Activated B cell treated with CpG ODN at 0.5 μM for 24 hours (primary cell): Measurements from ENCODE around the gene ZBTB16. TPM values are rescaled to one million over a fixed set of nuclear protein-coding genes. Genes with fewer than 3 reads are reported as not detected.

Experiments
- ATAC-seq: fragments of 200-7000 bp; cut with Tn5 transposase; one replicate; pipeline ENCODE4 v1.10.0; 2021; ENCODE audit warnings: low read depth, mild to moderate bottlenecking, moderate library complexity
- CTCF ChIA-PET: fragments of 350-600 bp; sonication (Branson Sonifier 250); formaldehyde crosslinking; loops from one replicate; lab custom pipeline; 2021; ENCODE audit warnings: antibody characterized with exemption; lab: Charles Lee
- POLR2A ChIA-PET: fragments of 350-600 bp; sonication (Branson Sonifier 250); formaldehyde crosslinking; loops from one replicate; lab custom pipeline; 2021; ENCODE audit warnings: antibody characterized with exemption; lab: Charles Lee
- DNase-seq: peaks from one replicate; pipeline ENCODE4 v3.0.0; 2022
- H3K27ac Mint-ChIP-seq: one replicate; pipeline ENCODE4 v1.8.0; 2020; ENCODE audit warnings: mixed read lengths
- H3K27me3 Mint-ChIP-seq: one replicate; pipeline ENCODE4 v1.8.0; 2021; ENCODE audit warnings: mixed read lengths
- H3K36me3 Mint-ChIP-seq: one replicate; pipeline ENCODE4 v1.8.0; 2021; ENCODE audit warnings: low read depth, mixed read lengths
- H3K4me1 Mint-ChIP-seq: one replicate; pipeline ENCODE4 v1.8.0; 2021; ENCODE audit warnings: mixed read lengths
- H3K4me3 Mint-ChIP-seq: one replicate; pipeline ENCODE4 v1.8.0; 2020; ENCODE audit warnings: mild to moderate bottlenecking, mixed read lengths
- H3K9me3 Mint-ChIP-seq: one replicate; pipeline ENCODE4 v1.8.0; 2020; ENCODE audit warnings: mixed read lengths
- CTCF ChIP-seq: fragments of 200-600 bp; IDR thresholded peaks from one replicate; pipeline ENCODE4 v1.8.0; 2022; ENCODE audit warnings: antibody characterized with exemption, mild to moderate bottlenecking
- intact Hi-C: fragments of 100-400 bp; cut with micrococcal nuclease; formaldehyde crosslinking; loops from one replicate; pipeline ENCODE4 v1.15.1; 2024
- total RNA-seq: library from RNA; stranded (reverse); gene quantifications from 2 replicates; pipeline ENCODE4 v1.2.3, GENCODE V29; 2022

The ZBTB16 gene
- total RNA-seq, 1 donor from 2014 or later, result 2.5 TPM

DNA sequence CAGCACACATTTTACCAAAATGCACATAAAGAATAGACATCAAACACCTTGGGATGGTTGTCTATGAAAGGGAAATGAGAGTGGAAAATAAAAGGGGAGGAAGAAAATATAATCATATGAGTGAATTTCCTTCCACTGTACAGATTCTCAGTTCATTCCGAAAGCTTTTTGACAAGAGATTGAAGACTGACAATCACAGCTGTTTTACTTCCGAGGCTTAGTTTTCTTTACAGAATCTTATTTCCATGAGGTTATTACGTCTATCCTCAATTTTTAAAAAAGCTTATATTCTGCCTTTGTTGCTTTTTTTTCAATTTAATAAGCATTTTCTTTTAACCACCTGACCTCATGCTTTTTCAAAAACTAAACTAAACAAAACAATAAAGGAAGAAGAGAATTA lies 223.9 kb downstream of the ZBTB16 start:
- no peaks in the 10 kb centered on the region for H3K4me1 Mint-ChIP-seq
- ATAC-seq (no peak), DNase-seq (no peak)
- ChIA-PET CTCF (no interaction called here), POLR2A (no interaction called here)
- H3K36me3 Mint-ChIP-seq, result no peaks in the 10 kb centered on the region
- no peak overlapping the region for H3K4me3 Mint-ChIP-seq
- no peak for TF ChIP-seq CTCF
- H3K9me3 Mint-ChIP-seq, result no peaks in the 10 kb centered on the region
- H3K27me3 Mint-ChIP-seq, result peaks cover 8% of the 10 kb centered on the region
- H3K27ac Mint-ChIP-seq, result no peak overlapping the region
- intact Hi-C loops, result no loop called here

DNA sequence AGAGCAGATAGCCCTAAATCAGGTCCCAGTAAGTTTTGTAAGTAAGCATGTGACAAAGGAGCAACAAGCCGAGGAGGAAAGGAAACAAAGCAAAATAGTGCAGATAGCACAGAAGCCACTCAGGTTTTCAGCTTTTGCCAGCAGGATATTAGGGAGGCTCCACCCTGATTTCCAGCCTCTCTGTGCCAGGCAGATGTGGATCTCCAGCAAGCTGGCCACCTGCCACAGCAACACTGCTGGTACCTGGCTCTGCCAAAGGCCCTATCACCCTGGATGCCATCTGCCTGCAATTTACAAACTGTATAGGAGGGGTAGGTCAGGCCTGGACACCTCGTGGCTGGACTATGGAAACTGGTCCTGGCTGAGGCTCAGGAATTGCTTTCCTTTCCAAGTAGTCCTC lies 224.5 kb downstream of the ZBTB16 start:
- ATAC-seq (no peak), DNase-seq (no peak)
- no peaks in the 10 kb centered on the region for H3K9me3 Mint-ChIP-seq
- H3K4me1 Mint-ChIP-seq, result no peaks in the 10 kb centered on the region
- no peak for TF ChIP-seq CTCF
- H3K36me3 Mint-ChIP-seq, result no peaks in the 10 kb centered on the region
- intact Hi-C loops, result no loop called here
- no peak overlapping the region for H3K27ac Mint-ChIP-seq
- ChIA-PET POLR2A (no interaction called here), CTCF (no interaction called here)
- H3K4me3 Mint-ChIP-seq, result no peak overlapping the region
- peaks cover 8% of the 10 kb centered on the region for H3K27me3 Mint-ChIP-seq

DNA sequence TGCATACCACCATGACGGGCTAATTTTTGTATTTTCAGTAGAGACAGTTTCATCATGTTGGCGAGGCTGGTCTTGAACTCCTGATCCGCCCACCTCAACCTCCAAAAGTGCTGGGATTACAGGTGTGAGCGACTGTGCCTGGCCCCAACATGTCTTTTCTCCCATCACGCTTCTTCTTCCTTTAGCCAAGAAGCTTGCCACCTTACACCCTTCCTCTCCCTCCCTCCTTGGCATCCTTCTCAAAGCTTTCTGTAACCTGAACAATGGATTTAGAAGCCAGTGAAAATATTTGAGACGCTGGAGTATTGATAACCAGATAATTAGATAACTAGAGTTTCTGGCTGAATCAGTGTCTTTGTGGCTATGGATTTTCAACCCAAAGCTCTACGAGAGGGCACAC lies 225.4 kb downstream of the ZBTB16 start:
- Mint-ChIP-seq H3K4me1 (no peaks in the 10 kb centered on the region), H3K9me3 (no peaks in the 10 kb centered on the region), H3K36me3 (no peaks in the 10 kb centered on the region), H3K27ac (no peak overlapping the region), H3K27me3 (peaks cover 4% of the 10 kb centered on the region), H3K4me3 (no peak overlapping the region)
- intact Hi-C loops, result no loop called here
- ChIA-PET CTCF (no interaction called here), POLR2A (no interaction called here)
- DNase-seq (no peak), ATAC-seq (no peak)
- TF ChIP-seq CTCF, result no peak

GRCh38 chr11:114285599-114285998 lies 226.1 kb downstream of the ZBTB16 start:
- ChIA-PET POLR2A (no interaction called here), CTCF (no interaction called here)
- intact Hi-C loops, result no loop called here
- Mint-ChIP-seq H3K9me3 (no peaks in the 10 kb centered on the region), H3K36me3 (no peaks in the 10 kb centered on the region), H3K4me1 (no peaks in the 10 kb centered on the region), H3K27me3 (peaks cover 5% of the 10 kb centered on the region), H3K27ac (no peak overlapping the region), H3K4me3 (no peak overlapping the region)
- no peak for TF ChIP-seq CTCF
- ATAC-seq (no peak), DNase-seq (no peak)

GRCh38 chr11:114286229-114286628 lies 226.7 kb downstream of the ZBTB16 start:
- Mint-ChIP-seq H3K9me3 (no peaks in the 10 kb centered on the region), H3K36me3 (no peaks in the 10 kb centered on the region), H3K4me3 (no peak overlapping the region), H3K27me3 (peaks cover 6% of the 10 kb centered on the region), H3K27ac (no peak overlapping the region), H3K4me1 (no peaks in the 10 kb centered on the region)
- CTCF ChIA-PET, result no interaction called here
- intact Hi-C loops, result no loop called here
- POLR2A ChIA-PET, result no interaction called here
- DNase-seq, result no peak
- no peak for TF ChIP-seq CTCF
- no peak for ATAC-seq
